H9 (cell line): ENCODE measurements around the gene NHS. TPM values are rescaled to one million over a fixed set of nuclear protein-coding genes. Genes with fewer than 3 reads are reported as not detected.

ENCODE experiments used
- DNase-seq: peaks from one replicate; pipeline ENCODE4 v3.0.0-alpha.2; 2017
- H2AFZ ChIP-seq: one replicate; pipeline ENCODE4 v1.6.1; 2013; ENCODE audit warnings: mild to moderate bottlenecking, low read length, control low read depth, moderate library complexity
- H2AK5ac ChIP-seq: 2 replicates; pipeline ENCODE4 v1.6.1; 2013; ENCODE audit warnings: low read length, control low read depth, mixed read lengths; ENCODE audit not compliant: insufficient read length
- H2BK120ac ChIP-seq: one replicate; pipeline ENCODE4 v1.6.1; 2013; ENCODE audit warnings: low read depth, mild to moderate bottlenecking, low read length, control low read depth, inconsistent platforms; ENCODE audit not compliant: poor library complexity, severe bottlenecking
- H2BK12ac ChIP-seq: 2 replicates; pipeline ENCODE4 v1.6.1; 2013; ENCODE audit warnings: low read length, control low read depth, mixed read lengths, low read depth; ENCODE audit not compliant: insufficient read length
- H2BK15ac ChIP-seq: 2 replicates; pipeline ENCODE4 v1.6.1; 2013; ENCODE audit warnings: low read depth, low read length, control low read depth
- H2BK20ac ChIP-seq: one replicate; pipeline ENCODE4 v1.6.1; 2013; ENCODE audit warnings: low read depth, mild to moderate bottlenecking, low read length, control low read depth, inconsistent platforms; ENCODE audit not compliant: poor library complexity, severe bottlenecking
- H2BK5ac ChIP-seq: 2 replicates; pipeline ENCODE4 v1.6.1; 2013; ENCODE audit warnings: low read length, control low read depth, mixed read lengths; ENCODE audit not compliant: insufficient read length
- H3K14ac ChIP-seq: 2 replicates; pipeline ENCODE4 v1.6.1; 2013; ENCODE audit warnings: low read length, control low read depth; ENCODE audit not compliant: insufficient read depth
- H3K18ac ChIP-seq: 2 replicates; pipeline ENCODE4 v1.6.1; 2013; ENCODE audit warnings: low read depth, mild to moderate bottlenecking, mixed read lengths, low read length, control low read depth; ENCODE audit not compliant: insufficient read length
- H3K23ac ChIP-seq: 2 replicates; pipeline ENCODE4 v1.6.1; 2013; ENCODE audit warnings: low read length, control low read depth, mixed read lengths, low read depth; ENCODE audit not compliant: insufficient read length
- H3K23me2 ChIP-seq: 2 replicates; pipeline ENCODE4 v1.6.1; 2013; ENCODE audit warnings: low read depth, mild to moderate bottlenecking, mixed read lengths, low read length, control low read depth; ENCODE audit not compliant: insufficient read length, poor library complexity, severe bottlenecking
- H3K27ac ChIP-seq: 2 replicates; pipeline ENCODE4 v1.5.1; 2013; ENCODE audit warnings: low read length, control low read depth, mixed read lengths, low read depth; ENCODE audit not compliant: insufficient read length
- H3K27me3 ChIP-seq: 2 replicates; pipeline ENCODE4 v1.6.1; 2013; ENCODE audit warnings: low read length, control low read depth, inconsistent platforms; ENCODE audit not compliant: insufficient read depth
- H3K4ac ChIP-seq: 2 replicates; pipeline ENCODE4 v1.6.1; 2013; ENCODE audit warnings: low read depth, mild to moderate bottlenecking, control low read depth, inconsistent platforms, low read length, moderate library complexity
- H3K4me1 ChIP-seq: 2 replicates; pipeline ENCODE4 v1.6.1; 2013; ENCODE audit warnings: low read length, control low read depth, inconsistent platforms; ENCODE audit not compliant: insufficient read depth
- H3K4me2 ChIP-seq: 2 replicates; pipeline ENCODE4 v1.6.1; 2013; ENCODE audit warnings: low read length, control low read depth, mixed read lengths; ENCODE audit not compliant: insufficient read length, insufficient read depth
- H3K56ac ChIP-seq: 2 replicates; pipeline ENCODE4 v1.6.1; 2013; ENCODE audit warnings: low read depth, mild to moderate bottlenecking, mixed read lengths, low read length, control low read depth; ENCODE audit not compliant: insufficient read length
- H3K79me1 ChIP-seq: 2 replicates; pipeline ENCODE4 v1.6.1; 2013; ENCODE audit warnings: low read depth, mild to moderate bottlenecking, moderate library complexity, low read length, control low read depth, inconsistent platforms; ENCODE audit not compliant: insufficient read depth, poor library complexity, severe bottlenecking
- H3K79me2 ChIP-seq: 2 replicates; pipeline ENCODE4 v1.6.1; 2013; ENCODE audit warnings: low read length, control low read depth, inconsistent platforms; ENCODE audit not compliant: insufficient read depth
- H3K9ac ChIP-seq: 2 replicates; pipeline ENCODE4 v1.6.1; 2013; ENCODE audit warnings: low read length, control low read depth, mixed read lengths; ENCODE audit not compliant: insufficient read length; ENCODE audit errors: extremely low read depth
- H3K9me3 ChIP-seq: one replicate; pipeline ENCODE4 v1.6.1; 2013; ENCODE audit warnings: low read depth, low read length, inconsistent platforms; ENCODE audit not compliant: control insufficient read depth
- H3T11ph ChIP-seq: one replicate; pipeline ENCODE4 v1.6.1; 2013; ENCODE audit warnings: mild to moderate bottlenecking, low read length, control low read depth, inconsistent platforms
- H4K20me1 ChIP-seq: one replicate; pipeline ENCODE4 v1.6.1; 2013; ENCODE audit not compliant: control insufficient read depth, insufficient read length, insufficient read depth
- H4K5ac ChIP-seq: 2 replicates; pipeline ENCODE4 v1.6.1; 2013; ENCODE audit warnings: low read depth, mild to moderate bottlenecking, mixed read lengths, low read length, control low read depth; ENCODE audit not compliant: insufficient read length
- H4K8ac ChIP-seq: replicated peaks from 2 replicates; pipeline ENCODE4 v1.6.1; 2013; ENCODE audit warnings: low read length, control low read depth, mixed read lengths, low read depth; ENCODE audit not compliant: insufficient read length
- H4K91ac ChIP-seq: 2 replicates; pipeline ENCODE4 v1.6.1; 2013; ENCODE audit warnings: low read depth, mild to moderate bottlenecking, moderate library complexity, mixed read lengths, low read length, control low read depth; ENCODE audit not compliant: insufficient read length
- H3K27ac Mint-ChIP-seq, 3 experiments: 2 replicates in 2 of 3; 3 replicates in 1 of 3; pipeline ENCODE4 v1.8.0; 2020 to 2021; ENCODE audit warnings: mixed read lengths in 3 of 3, mild to moderate bottlenecking in 1 of 3, moderate library complexity in 1 of 3
- H3K27me3 Mint-ChIP-seq: 2 replicates; pipeline ENCODE4 v1.8.0; 2021; ENCODE audit warnings: low read depth, mild to moderate bottlenecking, moderate library complexity, mixed read lengths
- H3K36me3 Mint-ChIP-seq, 3 experiments: 2 replicates in 2 of 3; 3 replicates in 1 of 3; pipeline ENCODE4 v1.8.0; 2020 to 2021; ENCODE audit warnings: low read depth in 3 of 3, mixed read lengths in 3 of 3; ENCODE audit not compliant: insufficient read depth in 1 of 3
- H3K4me1 Mint-ChIP-seq, 2 experiments: 2 replicates each; pipeline ENCODE4 v1.8.0; 2020; ENCODE audit warnings: mixed read lengths in 2 of 2
- H3K4me3 Mint-ChIP-seq, 2 experiments: 2 replicates in 1 of 2; 3 replicates in 1 of 2; pipeline ENCODE4 v1.8.0; 2020 to 2021; ENCODE audit warnings: mild to moderate bottlenecking in 2 of 2, mixed read lengths in 2 of 2, moderate library complexity in 1 of 2
- H3K9me3 Mint-ChIP-seq, 2 experiments: 2 replicates in 1 of 2; 3 replicates in 1 of 2; pipeline ENCODE4 v1.8.0; 2020; ENCODE audit warnings: mild to moderate bottlenecking in 2 of 2, mixed read lengths in 2 of 2, moderate library complexity in 1 of 2
- CTCF ChIP-seq: fragments of 200-600 bp; sonication (generic); conservative IDR thresholded peaks from 3 replicates; pipeline ENCODE4 v1.8.0; 2021; ENCODE audit warnings: antibody characterized with exemption, mild to moderate bottlenecking
- WGBS: extraction: QIAGEN DNeasy Blood & Tissue Kit; methylation state at CpG from one replicate; pipeline ENCODE4 v1.1.7; 2013; ENCODE audit warnings: missing lambda C conversion rate, low lambda C conversion rate, mixed read lengths; ENCODE audit not compliant: insufficient read length; ENCODE audit errors: extremely low coverage; 5-methylcytosine and 5-hydroxymethylcytosine counted together
- total RNA-seq: library from RNA; stranded (reverse); gene quantifications from 2 replicates; pipeline ENCODE4 v1.2.1, GENCODE V29; 2021

Gene NHS
- total RNA-seq, 1 experiment from 2014 or later, result 8.7 TPM

- H3K79me2 ChIP-seq, result no peaks in the 10 kb centered on the region
- no peak overlapping the region for H4K8ac ChIP-seq
- H2BK15ac ChIP-seq, result no peak overlapping the region
- H3K4me1 Mint-ChIP-seq, result peaks cover 49 to 52% of the 10 kb centered on the region in 2 experiments
- no peak overlapping the region for H2BK120ac ChIP-seq
- H2BK20ac ChIP-seq, result no peak overlapping the region
- no peak for TF ChIP-seq CTCF
- H3K27ac ChIP-seq, result peak overlapping the region; percentile 8
- H3K27ac Mint-ChIP-seq, result peak overlapping the region; percentile 57 to 92 (median 78); a peak in 5 of 7 replicates
- no peaks in the 10 kb centered on the region for H3K27me3 ChIP-seq
- no peaks in the 10 kb centered on the region for H3K9me3 ChIP-seq
- H3K23me2 ChIP-seq, result peaks cover 4% of the 10 kb centered on the region
- no peak overlapping the region for H3K9ac ChIP-seq
- H3K23ac ChIP-seq, result no peak overlapping the region
- no peak overlapping the region for H3K14ac ChIP-seq
- H4K5ac ChIP-seq, result no peak overlapping the region
- H2AFZ ChIP-seq, result no peak overlapping the region
- H3K36me3 Mint-ChIP-seq, result no peaks in the 10 kb centered on the region; a peak in 3 of 7 replicates
- no peak overlapping the region for H3K4ac ChIP-seq
- peak; percentile 89 for DNase-seq
- H3K56ac ChIP-seq, result no peak overlapping the region
- H4K91ac ChIP-seq, result no peak overlapping the region
- H3K9me3 Mint-ChIP-seq, result no peaks in the 10 kb centered on the region
- H3K4me2 ChIP-seq, result peak overlapping the region; percentile 74
- H3K4me3 Mint-ChIP-seq, result peak overlapping the region; percentile 49 to 58; a peak in 4 of 5 replicates
- H3K18ac ChIP-seq, result no peak overlapping the region
- no peak overlapping the region for H2AK5ac ChIP-seq
- no peaks in the 10 kb centered on the region for H3K27me3 Mint-ChIP-seq
- WGBS, result no CpG with 5 or more reads among the region's 5 CpGs
- no peak overlapping the region for H3T11ph ChIP-seq
- H2BK12ac ChIP-seq, result no peak overlapping the region
- H3K4me1 ChIP-seq, result peaks cover 3% of the 10 kb centered on the region; the same call in 1 of the 2 replicates
- H2BK5ac ChIP-seq, result no peak overlapping the region
- H3K79me1 ChIP-seq, result no peaks in the 10 kb centered on the region
- no peaks in the 10 kb centered on the region for H4K20me1 ChIP-seq
These were observed 260.2 kb downstream of the NHS start for GRCh38 chrX:17635231-17635630.
